ENCODE results near the gene RHOT1. TPM values are rescaled to one million over a fixed set of nuclear protein-coding genes. Genes with fewer than 3 reads are reported as not detected.

RHOT1 gene
- total and polyA plus RNA-seq, 2 donors (not counting 3 experiments of a cell fraction or from before 2014, with no cell fraction given), result 23.5 to 28.8 TPM

DNA sequence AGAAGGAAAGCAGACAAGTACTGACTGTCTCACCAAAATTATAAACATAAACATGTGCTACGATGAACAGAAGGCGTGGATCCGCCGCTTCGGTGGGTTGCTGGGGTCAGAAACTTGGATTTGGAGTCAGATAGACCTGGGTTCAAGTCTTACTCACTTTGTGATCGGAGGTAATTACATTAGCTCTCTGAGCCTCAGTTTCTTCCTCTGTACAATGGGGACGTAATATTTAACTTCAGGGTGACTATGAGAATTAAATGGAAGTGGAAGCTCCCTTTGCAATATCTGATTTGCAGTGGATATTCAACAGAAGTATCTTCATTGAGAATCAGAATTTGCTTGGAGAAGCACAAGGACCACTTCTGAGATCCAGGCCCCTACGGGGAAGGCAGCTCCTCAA is 129.5 kb downstream of the RHOT1 start:
- dilution Hi-C loops (cut with MboI; ENCODE audit: extremely low pct_ligation_motif_present, low sequenced_read_pairs), result no loop called here
- FAIRE-seq, result no peak
- POLR2A ChIA-PET, result no interaction called here

More for the DNA sequence above, 129.5 kb downstream of the RHOT1 start:
- no peak overlapping the region for H3K4me2 ChIP-seq (ENCODE audit: insufficient read depth, low read length)
- peaks cover 37% of the 10 kb centered on the region in 2 experiments for H3K27me3 ChIP-seq (ENCODE audit: control insufficient read depth in 2 of 2, insufficient read depth in 2 of 2, low read length in 2 of 2)
- no peak for TF ChIP-seq GATA2 (IDR thresholded peaks at IDR 0.05; ENCODE audit: insufficient read depth, insufficient read length, low read depth, low read length)
- TF ChIP-seq EZH2 (IDR thresholded peaks at IDR 0.05; ENCODE audit: borderline replicate concordance, low read depth, low read length, severe bottlenecking), result no peak
- no peak for TF ChIP-seq JUN (IDR thresholded peaks at IDR 0.05; ENCODE audit: borderline replicate concordance, insufficient read depth, insufficient read length, low read depth)
- TF ChIP-seq FOS (IDR thresholded peaks at IDR 0.05; ENCODE audit: borderline replicate concordance, insufficient read depth, low read length), result no peak
- no peak for TF ChIP-seq POLR2A (IDR thresholded peaks at IDR 0.05; ENCODE audit: low read depth, low read length)
- TF ChIP-seq POLR2AphosphoS5 (IDR thresholded peaks at IDR 0.05; ENCODE audit: insufficient read depth, low read depth, low read length), result no peak
- TF ChIP-seq, protein P1, sequence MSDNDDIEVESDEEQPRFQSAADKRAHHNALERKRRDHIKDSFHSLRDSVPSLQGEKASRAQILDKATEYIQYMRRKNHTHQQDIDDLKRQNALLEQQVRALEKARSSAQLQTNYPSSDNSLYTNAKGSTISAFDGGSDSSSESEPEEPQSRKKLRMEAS (IDR thresholded peaks at IDR 0.05; ENCODE audit: insufficient read depth, insufficient read length), result no peak
- TF ChIP-seq MYC (IDR thresholded peaks at IDR 0.05; ENCODE audit: low read depth, low read length), result no peak
- TF ChIP-seq, protein P2, sequence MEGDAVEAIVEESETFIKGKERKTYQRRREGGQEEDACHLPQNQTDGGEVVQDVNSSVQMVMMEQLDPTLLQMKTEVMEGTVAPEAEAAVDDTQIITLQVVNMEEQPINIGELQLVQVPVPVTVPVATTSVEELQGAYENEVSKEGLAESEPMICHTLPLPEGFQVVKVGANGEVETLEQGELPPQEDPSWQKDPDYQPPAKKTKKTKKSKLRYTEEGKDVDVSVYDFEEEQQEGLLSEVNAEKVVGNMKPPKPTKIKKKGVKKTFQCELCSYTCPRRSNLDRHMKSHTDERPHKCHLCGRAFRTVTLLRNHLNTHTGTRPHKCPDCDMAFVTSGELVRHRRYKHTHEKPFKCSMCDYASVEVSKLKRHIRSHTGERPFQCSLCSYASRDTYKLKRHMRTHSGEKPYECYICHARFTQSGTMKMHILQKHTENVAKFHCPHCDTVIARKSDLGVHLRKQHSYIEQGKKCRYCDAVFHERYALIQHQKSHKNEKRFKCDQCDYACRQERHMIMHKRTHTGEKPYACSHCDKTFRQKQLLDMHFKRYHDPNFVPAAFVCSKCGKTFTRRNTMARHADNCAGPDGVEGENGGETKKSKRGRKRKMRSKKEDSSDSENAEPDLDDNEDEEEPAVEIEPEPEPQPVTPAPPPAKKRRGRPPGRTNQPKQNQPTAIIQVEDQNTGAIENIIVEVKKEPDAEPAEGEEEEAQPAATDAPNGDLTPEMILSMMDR (IDR thresholded peaks at IDR 0.05; ENCODE audit: extremely low read depth in 1 of 2, insufficient read depth in 1 of 2, low read depth in 1 of 2, low read length in 2 of 2), result no peak
- H2AFZ ChIP-seq (ENCODE audit: low read depth, low read length), result no peak overlapping the region
- no peaks in the 10 kb centered on the region for H3K79me2 ChIP-seq (ENCODE audit: control insufficient read depth, insufficient read depth, low read length)
- no peak overlapping the region for H3K4me3 ChIP-seq (replicated peaks in 1 of 3; ENCODE audit: insufficient read depth in 1 of 3, low read depth in 1 of 3, low read length in 3 of 3)
- no peaks in the 10 kb centered on the region for H3K9me1 ChIP-seq (replicated peaks; ENCODE audit: control insufficient read depth, extremely low read depth, insufficient read depth, low read length)
- no peak for DNase-seq (ENCODE audit: low read depth, low spot score)
- peaks cover 3% of the 10 kb centered on the region for H3K4me1 ChIP-seq (ENCODE audit: control insufficient read depth, extremely low read depth, insufficient read depth, low read length)
- H4K20me1 ChIP-seq (replicated peaks; ENCODE audit: control insufficient read depth, extremely low read depth, insufficient read depth, low read length), result no peaks in the 10 kb centered on the region
- no peak overlapping the region for H3K9ac ChIP-seq (replicated peaks; ENCODE audit: extremely low read depth, insufficient read depth, low read length)
- BruUV-seq (replicated peaks), result no TSS peak
- intact Hi-C loops (cut with micrococcal nuclease), result no loop called here
- no peaks in the 10 kb centered on the region for H3K9me3 ChIP-seq (replicated peaks; ENCODE audit: control insufficient read depth, insufficient read depth, low read length)
- no peaks in the 10 kb centered on the region for H3K36me3 ChIP-seq (ENCODE audit: control insufficient read depth in 2 of 2, extremely low read depth in 1 of 2, insufficient read depth in 2 of 2, low read length in 2 of 2)
- H3K27ac ChIP-seq (ENCODE audit: insufficient read depth, low read depth, low read length), result no peak overlapping the region
- CTCF ChIA-PET, result interaction anchor here (1.0 to 3.5 kb wide), 6 partner anchors 9 to 47 kb away, joined by 3 to 14 read pairs (median 5); no protein-coding TSS in a partner anchor

Data from endothelial cell of umbilical vein (primary cell).